ENCODE results near the gene RACK1. TPM values are rescaled to one million over a fixed set of nuclear protein-coding genes. Genes with fewer than 3 reads are reported as not detected.

RACK1 gene
- polyA plus RNA-seq, 2 of the 4 experiments (the other 2 are of a cell fraction) = 2,590 to 3,139 TPM

DNA sequence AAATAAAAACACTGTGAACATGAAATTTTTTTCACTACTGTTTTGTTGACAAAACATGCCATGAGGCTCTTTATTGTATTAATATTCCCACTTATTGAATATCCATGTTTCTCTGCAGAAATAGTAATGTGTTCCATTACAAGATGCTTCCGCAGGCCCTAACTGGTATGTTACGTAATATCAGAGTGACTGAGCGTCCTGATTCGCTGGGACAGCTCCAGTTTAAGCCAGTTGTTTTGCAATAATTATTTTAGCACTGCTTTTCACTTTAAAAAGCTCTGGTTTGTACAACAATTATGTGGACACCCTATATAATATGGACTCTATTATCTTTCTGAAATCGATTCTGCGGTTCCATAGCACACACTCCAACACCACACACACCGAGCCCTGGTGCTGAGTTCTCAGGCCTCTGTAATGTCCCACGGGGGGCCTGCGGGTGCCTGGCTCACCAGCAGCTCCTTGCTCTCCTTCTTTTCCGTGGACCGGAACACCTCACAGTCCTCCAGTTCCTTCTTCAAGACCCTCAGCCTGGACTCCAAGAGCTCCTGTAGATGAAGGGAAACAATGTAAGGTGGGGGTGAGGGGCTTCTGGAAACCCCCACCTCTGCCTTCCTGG, 40.5 kb downstream of the RACK1 start:
- peaks cover 16% of the 10 kb centered on the region for H3K4me1 ChIP-seq
- POLR2A ChIA-PET = interaction anchor here (6.7 kb wide), 1 partner anchor 12 kb away, joined by 159 read pairs; no protein-coding TSS in a partner anchor

DNA sequence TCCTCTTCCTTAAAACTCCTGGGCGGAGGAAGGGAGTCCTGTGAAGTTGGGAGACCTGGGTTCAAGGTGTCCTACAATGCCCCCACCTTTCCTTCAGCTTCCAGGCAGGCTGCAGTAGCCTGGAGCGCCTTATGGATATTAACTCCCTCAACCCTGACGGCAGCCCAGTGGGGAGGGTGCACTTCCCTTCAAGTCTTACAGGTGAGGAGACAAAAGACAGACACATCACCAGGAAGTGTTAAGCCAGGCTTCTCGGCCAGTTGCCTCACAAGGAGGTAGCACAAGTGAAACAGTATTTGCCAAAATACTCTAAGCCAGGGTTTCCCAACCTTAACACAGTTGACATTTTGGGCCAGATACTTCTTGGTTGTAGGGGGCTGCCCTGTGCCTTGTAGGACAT, 42.9 kb downstream of the RACK1 start:
- no peak for TF ChIP-seq EHMT2 (IDR thresholded peaks at IDR 0.05; ENCODE audit: low read depth)
- TF ChIP-seq, protein P1, sequence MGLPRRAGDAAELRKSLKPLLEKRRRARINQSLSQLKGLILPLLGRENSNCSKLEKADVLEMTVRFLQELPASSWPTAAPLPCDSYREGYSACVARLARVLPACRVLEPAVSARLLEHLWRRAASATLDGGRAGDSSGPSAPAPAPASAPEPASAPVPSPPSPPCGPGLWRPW (IDR thresholded peaks at IDR 0.05) = no peak
- no peak for TF ChIP-seq ZC3H11A (IDR thresholded peaks at IDR 0.05)
- no peak for TF ChIP-seq HOXB13 (CRISPR knock-in tag; IDR thresholded peaks at IDR 0.05; ENCODE audit: low read depth)
- TF ChIP-seq, protein P2, sequence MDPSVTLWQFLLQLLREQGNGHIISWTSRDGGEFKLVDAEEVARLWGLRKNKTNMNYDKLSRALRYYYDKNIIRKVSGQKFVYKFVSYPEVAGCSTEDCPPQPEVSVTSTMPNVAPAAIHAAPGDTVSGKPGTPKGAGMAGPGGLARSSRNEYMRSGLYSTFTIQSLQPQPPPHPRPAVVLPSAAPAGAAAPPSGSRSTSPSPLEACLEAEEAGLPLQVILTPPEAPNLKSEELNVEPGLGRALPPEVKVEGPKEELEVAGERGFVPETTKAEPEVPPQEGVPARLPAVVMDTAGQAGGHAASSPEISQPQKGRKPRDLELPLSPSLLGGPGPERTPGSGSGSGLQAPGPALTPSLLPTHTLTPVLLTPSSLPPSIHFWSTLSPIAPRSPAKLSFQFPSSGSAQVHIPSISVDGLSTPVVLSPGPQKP (IDR thresholded peaks at IDR 0.05; ENCODE audit: low read depth, low read length) = no peak
- TF ChIP-seq, protein P3, sequence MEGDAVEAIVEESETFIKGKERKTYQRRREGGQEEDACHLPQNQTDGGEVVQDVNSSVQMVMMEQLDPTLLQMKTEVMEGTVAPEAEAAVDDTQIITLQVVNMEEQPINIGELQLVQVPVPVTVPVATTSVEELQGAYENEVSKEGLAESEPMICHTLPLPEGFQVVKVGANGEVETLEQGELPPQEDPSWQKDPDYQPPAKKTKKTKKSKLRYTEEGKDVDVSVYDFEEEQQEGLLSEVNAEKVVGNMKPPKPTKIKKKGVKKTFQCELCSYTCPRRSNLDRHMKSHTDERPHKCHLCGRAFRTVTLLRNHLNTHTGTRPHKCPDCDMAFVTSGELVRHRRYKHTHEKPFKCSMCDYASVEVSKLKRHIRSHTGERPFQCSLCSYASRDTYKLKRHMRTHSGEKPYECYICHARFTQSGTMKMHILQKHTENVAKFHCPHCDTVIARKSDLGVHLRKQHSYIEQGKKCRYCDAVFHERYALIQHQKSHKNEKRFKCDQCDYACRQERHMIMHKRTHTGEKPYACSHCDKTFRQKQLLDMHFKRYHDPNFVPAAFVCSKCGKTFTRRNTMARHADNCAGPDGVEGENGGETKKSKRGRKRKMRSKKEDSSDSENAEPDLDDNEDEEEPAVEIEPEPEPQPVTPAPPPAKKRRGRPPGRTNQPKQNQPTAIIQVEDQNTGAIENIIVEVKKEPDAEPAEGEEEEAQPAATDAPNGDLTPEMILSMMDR (IDR thresholded peaks at IDR 0.05) = no peak
- no peak for TF ChIP-seq ESRRA (IDR thresholded peaks at IDR 0.05; ENCODE audit: borderline replicate concordance, low read length)
- no peak for TF ChIP-seq ZSCAN20 (CRISPR knock-in tag; IDR thresholded peaks at IDR 0.05)
- no peak for TF ChIP-seq NPAS2 (CRISPR knock-in tag; IDR thresholded peaks at IDR 0.05; ENCODE audit: borderline replicate concordance)
- TF ChIP-seq TP53 (CRISPR knock-in tag; IDR thresholded peaks at IDR 0.05) = no peak
- TF ChIP-seq, protein P4, sequence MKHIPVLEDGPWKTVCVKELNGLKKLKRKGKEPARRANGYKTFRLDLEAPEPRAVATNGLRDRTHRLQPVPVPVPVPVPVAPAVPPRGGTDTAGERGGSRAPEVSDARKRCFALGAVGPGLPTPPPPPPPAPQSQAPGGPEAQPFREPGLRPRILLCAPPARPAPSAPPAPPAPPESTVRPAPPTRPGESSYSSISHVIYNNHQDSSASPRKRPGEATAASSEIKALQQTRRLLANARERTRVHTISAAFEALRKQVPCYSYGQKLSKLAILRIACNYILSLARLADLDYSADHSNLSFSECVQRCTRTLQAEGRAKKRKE (CRISPR knock-in tag; IDR thresholded peaks at IDR 0.05; ENCODE audit: low read depth) = no peak
- TF ChIP-seq MAFK (IDR thresholded peaks at IDR 0.05; ENCODE audit: partially characterized antibody) = no peak
- TF ChIP-seq, protein P5, sequence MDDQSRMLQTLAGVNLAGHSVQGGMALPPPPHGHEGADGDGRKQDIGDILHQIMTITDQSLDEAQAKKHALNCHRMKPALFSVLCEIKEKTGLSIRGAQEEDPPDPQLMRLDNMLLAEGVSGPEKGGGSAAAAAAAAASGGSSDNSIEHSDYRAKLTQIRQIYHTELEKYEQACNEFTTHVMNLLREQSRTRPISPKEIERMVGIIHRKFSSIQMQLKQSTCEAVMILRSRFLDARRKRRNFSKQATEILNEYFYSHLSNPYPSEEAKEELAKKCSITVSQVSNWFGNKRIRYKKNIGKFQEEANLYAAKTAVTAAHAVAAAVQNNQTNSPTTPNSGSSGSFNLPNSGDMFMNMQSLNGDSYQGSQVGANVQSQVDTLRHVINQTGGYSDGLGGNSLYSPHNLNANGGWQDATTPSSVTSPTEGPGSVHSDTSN (IDR thresholded peaks at IDR 0.05) = no peak
- TF ChIP-seq, protein P6, sequence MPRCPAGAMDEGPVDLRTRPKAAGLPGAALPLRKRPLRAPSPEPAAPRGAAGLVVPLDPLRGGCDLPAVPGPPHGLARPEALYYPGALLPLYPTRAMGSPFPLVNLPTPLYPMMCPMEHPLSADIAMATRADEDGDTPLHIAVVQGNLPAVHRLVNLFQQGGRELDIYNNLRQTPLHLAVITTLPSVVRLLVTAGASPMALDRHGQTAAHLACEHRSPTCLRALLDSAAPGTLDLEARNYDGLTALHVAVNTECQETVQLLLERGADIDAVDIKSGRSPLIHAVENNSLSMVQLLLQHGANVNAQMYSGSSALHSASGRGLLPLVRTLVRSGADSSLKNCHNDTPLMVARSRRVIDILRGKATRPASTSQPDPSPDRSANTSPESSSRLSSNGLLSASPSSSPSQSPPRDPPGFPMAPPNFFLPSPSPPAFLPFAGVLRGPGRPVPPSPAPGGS (IDR thresholded peaks at IDR 0.05) = no peak
- no peak for TF ChIP-seq RAD21 (conservative IDR thresholded peaks at IDR 0.05 in 1 of 2, IDR thresholded peaks at IDR 0.05 in 1 of 2)
- TF ChIP-seq, protein P7, sequence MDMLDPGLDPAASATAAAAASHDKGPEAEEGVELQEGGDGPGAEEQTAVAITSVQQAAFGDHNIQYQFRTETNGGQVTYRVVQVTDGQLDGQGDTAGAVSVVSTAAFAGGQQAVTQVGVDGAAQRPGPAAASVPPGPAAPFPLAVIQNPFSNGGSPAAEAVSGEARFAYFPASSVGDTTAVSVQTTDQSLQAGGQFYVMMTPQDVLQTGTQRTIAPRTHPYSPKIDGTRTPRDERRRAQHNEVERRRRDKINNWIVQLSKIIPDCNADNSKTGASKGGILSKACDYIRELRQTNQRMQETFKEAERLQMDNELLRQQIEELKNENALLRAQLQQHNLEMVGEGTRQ (IDR thresholded peaks at IDR 0.05) = no peak
- no peak for TF ChIP-seq BHLHE40 (IDR thresholded peaks at IDR 0.05; ENCODE audit: low read depth, low read length)
- Histone ChIP-seq H3K4me3 (no peak overlapping the region), H3K27ac (no peak overlapping the region), H3K4me1 (peaks cover 19% of the 10 kb centered on the region), H3K9me3 (no peaks in the 10 kb centered on the region), H3K4me2 (no peak overlapping the region)
- WGBS (ENCODE audit: missing lambda C conversion rate) = 91% methylated on average over 4 of the region's 4 CpGs
- no peak for ATAC-seq
- no peak for FAIRE-seq
- no peak for DNase-seq (ENCODE audit: low read depth in 1 of 2, low spot score in 1 of 2)
- ChIA-PET POLR2A (interaction anchor here (1.0 kb wide), 1 partner anchor 9 kb away, joined by 5 read pairs; no protein-coding TSS in a partner anchor), CTCF (interaction anchor here (1.8 kb wide), 1 partner anchor 9 kb away, joined by 17 read pairs; no protein-coding TSS in a partner anchor)

More for the DNA sequence above, 40.5 kb downstream of the RACK1 start:
- Histone ChIP-seq H3K27ac (peak overlapping the region; percentile 93 to 95), H3K4me3 (peak overlapping the region; percentile 84), H3K9me3 (no peaks in the 10 kb centered on the region), H3K4me2 (peak overlapping the region; percentile 91)
- FAIRE-seq (no peak), ATAC-seq (no peak), DNase-seq (ENCODE audit: low read depth in 1 of 2, low spot score in 1 of 2) (no peak)
- CTCF ChIA-PET = interaction anchor here (1.4 to 3.9 kb wide), 5 partner anchors 10 to 35 kb away, joined by 4 to 36 read pairs (median 7); no protein-coding TSS in a partner anchor
- 88% methylated on average over 11 of the region's 11 CpGs for WGBS (ENCODE audit: missing lambda C conversion rate)
- peak; percentile 25 to 79; a peak in 3 of 4 replicates for TF ChIP-seq CEBPB (IDR thresholded peaks at IDR 0.05)
- TF ChIP-seq CBX8 (IDR thresholded peaks at IDR 0.05) = no peak
- TF ChIP-seq JUNB (IDR thresholded peaks at IDR 0.05) = no peak

All from A549 (cell line).